ENCODE measurements around the gene MX1.

The MX1 gene

GRCh38 chr21:41425954-41426675 is at the start of gene MX1:
Gene MX1 (plus strand): TSS chr21:41426239. CDS start chr21:41432071, 5,832 bp downstream.
- DNase-seq (ENCODE audit: low spot score): peak; percentile 68

- no peak for DNase-seq (ENCODE audit: low spot score)
These were observed 48.3 kb upstream of the MX1 start for GRCh38 chr21:41377715-41378114.

- no peak for DNase-seq (ENCODE audit: low spot score)
These were observed 47.2 kb upstream of the MX1 start for GRCh38 chr21:41378849-41379248.

- no peak for DNase-seq (ENCODE audit: low spot score)
These were observed 46.1 kb upstream of the MX1 start for GRCh38 chr21:41379901-41380300.

- DNase-seq (ENCODE audit: low spot score): no peak
These were observed 44.3 kb upstream of the MX1 start for GRCh38 chr21:41381731-41382130.

GRCh38 chr21:41387042-41387819 is 38.8 kb upstream of the MX1 start:
- DNase-seq (ENCODE audit: low spot score): no peak

GRCh38 chr21:41387824-41388223 is 38.2 kb upstream of the MX1 start:
- DNase-seq (ENCODE audit: low spot score): no peak

GRCh38 chr21:41388259-41388658 is 37.8 kb upstream of the MX1 start:
- DNase-seq (ENCODE audit: low spot score): no peak

- no peak for DNase-seq (ENCODE audit: low spot score)
These were observed 35.9 kb upstream of the MX1 start for GRCh38 chr21:41390043-41390639.

- no peak for DNase-seq (ENCODE audit: low spot score)
These were observed 32.1 kb upstream of the MX1 start for GRCh38 chr21:41393876-41394465.

- no peak for DNase-seq (ENCODE audit: low spot score)
These were observed 29.4 kb upstream of the MX1 start for GRCh38 chr21:41396558-41397075.

GRCh38 chr21:41397471-41397891 is 28.6 kb upstream of the MX1 start:
- DNase-seq (ENCODE audit: low spot score): no peak

GRCh38 chr21:41398251-41398650 is 27.8 kb upstream of the MX1 start:
- DNase-seq (ENCODE audit: low spot score): no peak

GRCh38 chr21:41398831-41399230 is 27.2 kb upstream of the MX1 start:
- DNase-seq (ENCODE audit: low spot score): no peak

GRCh38 chr21:41399246-41399800 is 26.7 kb upstream of the MX1 start:
- no peak for DNase-seq (ENCODE audit: low spot score)

GRCh38 chr21:41402231-41402630 is 23.8 kb upstream of the MX1 start:
- no peak for DNase-seq (ENCODE audit: low spot score)

- DNase-seq (ENCODE audit: low spot score): no peak
These were observed 23.2 kb upstream of the MX1 start for GRCh38 chr21:41402796-41403195.

- DNase-seq (ENCODE audit: low spot score): no peak
These were observed 22.7 kb upstream of the MX1 start for GRCh38 chr21:41403331-41403730.

GRCh38 chr21:41403966-41404365 is 22.1 kb upstream of the MX1 start:
- DNase-seq (ENCODE audit: low spot score): no peak

GRCh38 chr21:41405321-41405720 is 20.7 kb upstream of the MX1 start:
- DNase-seq (ENCODE audit: low spot score): no peak

- no peak for DNase-seq (ENCODE audit: low spot score)
These were observed 19.7 kb upstream of the MX1 start for GRCh38 chr21:41406340-41406739.

Data from RKO (cell line).